Coronary artery (tissue), 2 donors: ENCODE results near the gene FHL2.

ENCODE experiments used
- DNase-seq: peaks from one replicate; pipeline ENCODE4 v3.0.0-alpha.2; 2017; ENCODE audit warnings: low spot score
- H3K27ac ChIP-seq, 2 donors: fragments of 200-600 bp; sonication (generic); one replicate each; pipeline ENCODE4 v1.5.1; 2016 to 2019
- H3K4me3 ChIP-seq: fragments of 200-600 bp; sonication (generic); 2 replicates; pipeline ENCODE4 v1.5.1; 2016; ENCODE audit warnings: mild to moderate bottlenecking, moderate library complexity
- TF ChIP-seq, protein P1 (sequence below): fragments of 200-600 bp; sonication (generic); IDR thresholded peaks from one replicate; pipeline ENCODE4 v1.5.1; 2019; ENCODE audit warnings: antibody characterized with exemption

Gene FHL2

GRCh38 chr2:105315314-105315713 is 83.5 kb downstream of the FHL2 start:
- TF ChIP-seq, protein P1, sequence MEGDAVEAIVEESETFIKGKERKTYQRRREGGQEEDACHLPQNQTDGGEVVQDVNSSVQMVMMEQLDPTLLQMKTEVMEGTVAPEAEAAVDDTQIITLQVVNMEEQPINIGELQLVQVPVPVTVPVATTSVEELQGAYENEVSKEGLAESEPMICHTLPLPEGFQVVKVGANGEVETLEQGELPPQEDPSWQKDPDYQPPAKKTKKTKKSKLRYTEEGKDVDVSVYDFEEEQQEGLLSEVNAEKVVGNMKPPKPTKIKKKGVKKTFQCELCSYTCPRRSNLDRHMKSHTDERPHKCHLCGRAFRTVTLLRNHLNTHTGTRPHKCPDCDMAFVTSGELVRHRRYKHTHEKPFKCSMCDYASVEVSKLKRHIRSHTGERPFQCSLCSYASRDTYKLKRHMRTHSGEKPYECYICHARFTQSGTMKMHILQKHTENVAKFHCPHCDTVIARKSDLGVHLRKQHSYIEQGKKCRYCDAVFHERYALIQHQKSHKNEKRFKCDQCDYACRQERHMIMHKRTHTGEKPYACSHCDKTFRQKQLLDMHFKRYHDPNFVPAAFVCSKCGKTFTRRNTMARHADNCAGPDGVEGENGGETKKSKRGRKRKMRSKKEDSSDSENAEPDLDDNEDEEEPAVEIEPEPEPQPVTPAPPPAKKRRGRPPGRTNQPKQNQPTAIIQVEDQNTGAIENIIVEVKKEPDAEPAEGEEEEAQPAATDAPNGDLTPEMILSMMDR = no peak
- DNase-seq = no peak

GRCh38 chr2:105313877-105314276 is 85.0 kb downstream of the FHL2 start:
- TF ChIP-seq, protein P1 = no peak
- no peak overlapping the region for H3K27ac ChIP-seq
- DNase-seq = no peak
- H3K4me3 ChIP-seq = no peak overlapping the region

More at GRCh38 chr2:105315314-105315713, 83.5 kb downstream of the FHL2 start:
- H3K27ac ChIP-seq = no peak overlapping the region
- H3K4me3 ChIP-seq = no peak overlapping the region
